Activated T-helper 17 cell treated with anti-CD3 and anti-CD28 coated beads, Interleukin-2, amount 50 U/mL, for 72 hours (primary cell): ENCODE results near the gene HSP90AA1. TPM values are rescaled to one million over a fixed set of nuclear protein-coding genes. Genes with fewer than 3 reads are reported as not detected.
A peak's percentile ranks its signal among the peaks of the same experiment; 100 is the strongest.
"Not testable (repeated sequence)": the region's sequence is repeated elsewhere in the genome, so short reads cannot be mapped to it uniquely, and the experiment has no call there.

Source experiments
- ATAC-seq: fragments of 150-1000 bp; cut with Tn5 transposase; replicated peaks from 2 replicates; pipeline ENCODE4 v1.10.0; 2021; ENCODE audit warnings: mild to moderate bottlenecking, moderate library complexity
- H3K27ac Mint-ChIP-seq: one replicate; pipeline ENCODE4 v1.8.0; 2022; ENCODE audit warnings: mixed read lengths
- H3K27me3 Mint-ChIP-seq: one replicate; pipeline ENCODE4 v1.8.0; 2022; ENCODE audit warnings: mixed read lengths
- H3K36me3 Mint-ChIP-seq: one replicate; pipeline ENCODE4 v1.8.0; 2022; ENCODE audit warnings: low read depth, mild to moderate bottlenecking, mixed read lengths
- H3K4me1 Mint-ChIP-seq: one replicate; pipeline ENCODE4 v1.8.0; 2022; ENCODE audit warnings: mixed read lengths
- H3K4me3 Mint-ChIP-seq: one replicate; pipeline ENCODE4 v1.8.0; 2022; ENCODE audit warnings: mild to moderate bottlenecking, mixed read lengths
- H3K9me3 Mint-ChIP-seq: one replicate; pipeline ENCODE4 v1.8.0; 2022; ENCODE audit warnings: mixed read lengths
- total RNA-seq, 2 donors: library from RNA; stranded (reverse); gene quantifications; one replicate each; pipeline ENCODE4 v1.2.3, GENCODE V29; 2022

HSP90AA1 gene
- total RNA-seq, 2 donors from 2014 or later: 639 to 1,352 TPM

DNA sequence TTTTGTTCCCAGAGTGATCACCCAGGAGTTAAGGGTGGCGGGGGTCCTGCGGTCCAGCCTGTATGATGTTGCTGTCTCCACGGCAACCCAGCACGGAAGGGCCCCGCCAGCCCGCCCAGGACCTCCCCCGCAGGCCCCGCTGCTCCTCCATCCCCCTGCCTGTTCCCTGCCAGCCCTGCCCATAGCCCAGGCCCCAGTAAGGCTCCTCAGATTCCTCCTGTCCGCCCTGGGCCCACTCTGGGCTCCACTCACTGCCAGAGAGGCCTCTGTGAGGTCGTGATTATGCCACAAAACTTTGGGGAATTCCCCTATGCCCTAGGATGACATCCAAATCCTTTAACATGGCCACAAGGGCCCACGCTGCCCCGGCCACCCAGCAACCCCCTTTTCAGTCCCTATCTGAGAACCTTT is 20.8 kb downstream of the HSP90AA1 start:
- H3K9me3 Mint-ChIP-seq: no peaks in the 10 kb centered on the region
- H3K36me3 Mint-ChIP-seq: no peaks in the 10 kb centered on the region
- peaks cover 4% of the 10 kb centered on the region for H3K4me1 Mint-ChIP-seq
- H3K27me3 Mint-ChIP-seq: no peaks in the 10 kb centered on the region
- ATAC-seq: peak; percentile 47
- peak overlapping the region; percentile 68 for H3K27ac Mint-ChIP-seq
- H3K4me3 Mint-ChIP-seq: no peak overlapping the region

DNA sequence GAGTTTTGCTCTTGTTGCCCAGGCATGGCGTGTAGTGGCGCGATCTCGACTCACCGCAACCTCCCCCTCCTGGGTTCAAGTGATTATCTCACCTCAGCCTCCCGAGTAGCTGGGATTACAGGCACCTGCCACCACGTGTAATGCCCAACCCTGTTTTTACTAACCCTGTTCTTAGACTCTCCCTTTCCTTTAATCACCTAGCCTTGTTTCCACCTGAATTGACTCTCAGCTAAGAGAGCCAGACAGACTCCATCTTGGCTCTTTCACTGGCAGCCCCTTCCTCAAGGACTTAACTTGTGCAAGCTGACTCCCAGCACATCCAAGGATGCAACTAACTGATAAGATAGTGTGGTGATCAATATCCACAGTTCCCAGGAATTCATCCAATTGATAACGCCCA is 22.3 kb downstream of the HSP90AA1 start:
- H3K4me1 Mint-ChIP-seq, H3K4me3 Mint-ChIP-seq, H3K27me3 Mint-ChIP-seq, H3K36me3 Mint-ChIP-seq, H3K9me3 Mint-ChIP-seq, H3K27ac Mint-ChIP-seq, ATAC-seq: not testable (repeated sequence)

DNA sequence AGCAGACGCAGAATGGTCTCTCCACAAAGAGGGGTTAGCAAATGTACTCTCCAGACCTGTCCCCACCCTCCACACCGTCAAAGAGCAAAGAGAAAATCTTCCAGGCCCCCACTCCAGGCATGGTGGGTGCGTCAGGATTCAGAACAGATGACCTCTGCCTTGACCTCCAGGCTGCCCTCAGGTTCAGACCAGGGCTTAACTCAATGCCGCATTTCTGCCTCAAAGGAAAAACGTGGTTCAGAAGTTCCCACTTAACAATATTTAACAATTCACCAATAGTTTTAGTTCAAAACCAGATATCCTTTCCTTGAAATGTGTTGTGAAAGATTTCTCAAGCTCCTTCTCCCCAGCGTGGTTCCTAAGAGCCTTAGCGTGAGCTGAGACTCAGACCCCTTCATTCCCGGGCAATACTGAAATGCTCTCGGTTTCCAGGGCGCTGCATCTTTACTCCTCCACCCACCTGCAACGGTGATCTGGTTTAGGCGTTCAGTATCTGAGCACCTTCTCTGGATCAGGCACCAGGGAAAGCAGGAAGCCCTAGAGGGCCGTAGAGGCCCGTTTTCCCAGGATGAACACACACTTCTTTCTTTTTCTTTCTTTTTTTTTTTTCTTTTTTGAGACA is 22.9 kb downstream of the HSP90AA1 start:
- H3K36me3 Mint-ChIP-seq: no peaks in the 10 kb centered on the region
- no peaks in the 10 kb centered on the region for H3K9me3 Mint-ChIP-seq
- no peak overlapping the region for H3K27ac Mint-ChIP-seq
- peaks cover 4% of the 10 kb centered on the region for H3K4me1 Mint-ChIP-seq
- no peak for ATAC-seq
- no peaks in the 10 kb centered on the region for H3K27me3 Mint-ChIP-seq
- no peak overlapping the region for H3K4me3 Mint-ChIP-seq

DNA sequence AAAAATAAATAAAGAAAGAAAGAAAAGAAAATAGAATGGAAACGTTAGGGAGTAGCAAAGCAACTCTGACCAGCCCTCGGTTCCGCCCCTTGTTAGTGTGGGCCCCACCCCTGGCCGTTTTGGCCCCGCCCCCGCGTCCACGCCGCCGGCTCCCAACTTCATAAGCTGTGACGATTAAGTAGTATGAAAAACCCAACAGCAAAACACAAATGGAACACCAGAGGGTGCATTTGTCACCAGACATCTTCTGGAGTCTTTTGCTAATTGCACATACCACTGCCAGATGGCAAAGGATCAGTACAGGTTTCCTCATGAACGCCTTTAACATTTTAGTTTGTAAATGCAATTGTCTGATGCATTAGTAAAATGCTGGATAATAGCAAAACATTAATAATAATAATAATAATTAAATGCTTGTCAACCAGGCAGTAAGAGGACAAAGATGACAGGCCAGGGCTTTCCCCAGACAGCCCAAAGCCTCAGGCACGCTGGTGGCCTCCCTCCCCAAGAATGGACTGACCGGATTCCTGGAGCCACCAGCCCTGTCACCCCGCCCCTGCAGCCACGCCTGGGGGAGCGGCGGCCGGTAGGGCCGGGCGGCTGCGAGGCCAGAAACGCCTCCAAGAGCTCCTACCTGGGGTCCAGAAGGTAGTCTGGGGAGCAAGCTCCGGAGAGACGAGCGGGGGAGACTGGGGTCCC is 23.6 kb downstream of the HSP90AA1 start:
- Mint-ChIP-seq H3K36me3 (no peaks in the 10 kb centered on the region), H3K4me3 (no peak overlapping the region), H3K4me1 (peaks cover 4% of the 10 kb centered on the region), H3K27ac (no peak overlapping the region), H3K9me3 (no peaks in the 10 kb centered on the region), H3K27me3 (no peaks in the 10 kb centered on the region)
- ATAC-seq: peak; percentile 86

DNA sequence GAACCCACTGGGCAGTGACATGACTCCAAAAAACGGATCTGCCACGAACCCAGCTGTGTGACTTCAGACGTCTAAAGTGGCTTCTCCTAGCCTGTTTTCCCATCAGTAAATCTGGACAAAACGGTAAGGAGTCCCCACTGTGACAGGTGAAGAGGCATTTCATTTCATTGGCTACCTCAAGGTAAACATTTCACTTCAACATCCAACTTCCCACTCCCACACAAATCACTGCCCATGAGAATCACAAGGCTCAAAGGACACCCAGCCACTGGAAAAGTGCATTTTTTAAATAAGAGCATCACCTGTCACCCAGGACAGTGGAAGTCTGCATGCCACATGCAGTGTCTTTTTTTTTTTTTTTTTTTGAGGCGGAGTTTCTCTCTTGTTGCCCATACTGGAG is 27.9 kb downstream of the HSP90AA1 start:
- ATAC-seq: no peak
- no peak overlapping the region for H3K4me3 Mint-ChIP-seq
- H3K27me3 Mint-ChIP-seq: no peaks in the 10 kb centered on the region
- no peaks in the 10 kb centered on the region for H3K9me3 Mint-ChIP-seq
- peaks cover 4% of the 10 kb centered on the region for H3K4me1 Mint-ChIP-seq
- peaks cover 5% of the 10 kb centered on the region for H3K36me3 Mint-ChIP-seq
- no peak overlapping the region for H3K27ac Mint-ChIP-seq

DNA sequence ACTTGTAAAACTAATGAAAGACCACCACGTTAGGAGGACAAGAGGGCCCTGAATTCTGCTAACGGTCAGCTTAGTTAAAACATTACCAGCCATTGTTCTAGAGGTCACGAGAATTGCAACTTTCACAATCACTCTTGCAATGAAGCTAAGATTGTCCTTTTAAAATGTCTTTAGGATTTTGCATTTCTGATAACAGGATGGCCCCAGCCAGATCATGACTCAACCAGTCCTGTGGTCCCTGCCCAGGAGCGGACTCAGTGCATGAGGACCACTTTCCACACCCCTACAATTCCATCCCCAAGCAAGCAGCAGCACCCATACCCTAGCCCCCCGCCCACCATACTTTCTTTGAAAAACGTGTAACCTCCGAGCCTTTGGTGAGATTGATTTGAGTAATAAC is 28.7 kb downstream of the HSP90AA1 start:
- ATAC-seq: no peak
- Mint-ChIP-seq H3K36me3 (peaks cover 6% of the 10 kb centered on the region), H3K4me3 (no peak overlapping the region), H3K27me3 (no peaks in the 10 kb centered on the region), H3K9me3 (no peaks in the 10 kb centered on the region), H3K4me1 (peaks cover 4% of the 10 kb centered on the region), H3K27ac (no peak overlapping the region)

DNA sequence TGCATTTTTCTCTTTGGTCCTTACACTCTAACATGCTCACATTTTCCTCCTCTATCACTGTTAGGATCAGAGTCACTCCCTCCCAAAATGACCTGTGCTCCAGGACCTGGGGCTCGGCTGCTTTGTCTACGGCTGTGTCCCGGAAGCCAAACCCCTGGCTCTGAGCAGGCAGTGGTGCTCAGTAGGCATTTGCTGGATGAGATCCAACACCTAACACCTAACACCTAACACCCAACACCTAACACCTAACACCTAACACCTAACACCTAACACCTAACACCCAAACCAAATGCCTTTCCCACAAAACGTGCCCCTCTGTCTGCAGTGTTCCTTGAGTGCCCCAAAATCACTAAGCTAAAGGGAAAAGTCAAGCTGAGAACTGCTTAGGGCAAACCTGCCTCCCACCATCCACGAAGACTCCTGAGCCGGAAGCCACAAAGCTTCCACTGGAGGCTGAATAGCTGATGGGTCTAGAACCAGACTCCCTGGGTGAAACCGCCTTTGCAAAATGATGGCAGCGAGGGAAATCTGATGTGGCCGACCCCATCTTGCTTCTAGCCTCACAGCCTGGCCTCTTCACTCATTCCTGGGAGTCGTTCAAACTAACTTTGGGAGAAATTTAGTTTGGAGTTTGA is 29.2 kb downstream of the HSP90AA1 start:
- Mint-ChIP-seq H3K36me3 (peaks cover 11% of the 10 kb centered on the region), H3K27me3 (no peaks in the 10 kb centered on the region), H3K4me1 (peaks cover 4% of the 10 kb centered on the region), H3K27ac (no peak overlapping the region), H3K9me3 (no peaks in the 10 kb centered on the region), H3K4me3 (no peak overlapping the region)
- ATAC-seq: no peak

DNA sequence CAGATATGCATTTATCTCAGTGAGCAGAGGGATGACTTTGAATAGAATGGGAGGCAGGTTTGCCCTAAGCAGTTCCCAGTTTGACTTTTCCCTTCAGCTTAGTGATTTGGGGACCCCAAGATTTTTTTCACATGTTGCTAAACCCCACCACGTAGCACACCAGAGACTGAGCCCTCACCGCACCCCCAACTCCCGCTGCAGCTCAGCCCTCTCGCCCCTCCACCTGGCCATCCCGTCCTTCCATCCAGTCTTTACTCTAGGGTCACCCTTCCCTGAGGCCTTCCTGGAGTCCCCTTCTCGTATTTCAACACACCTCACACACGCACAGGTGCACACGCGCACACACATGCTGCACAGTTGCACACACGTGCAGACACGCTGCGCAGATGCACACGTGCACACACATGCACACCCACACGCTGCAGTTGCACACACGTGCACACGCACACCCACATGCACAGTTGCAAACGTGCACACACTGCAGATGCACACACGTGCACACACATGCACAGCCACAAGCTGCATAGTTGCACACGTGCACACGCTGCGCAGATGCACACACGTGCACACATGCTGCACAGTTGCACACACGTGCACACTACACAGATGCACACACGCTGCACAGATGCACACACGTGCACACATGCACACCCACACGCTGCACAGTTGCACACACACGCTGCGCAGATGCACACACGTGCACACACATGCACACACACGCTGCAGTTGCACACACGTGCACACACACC is 30.0 kb downstream of the HSP90AA1 start:
- no peaks in the 10 kb centered on the region for H3K27me3 Mint-ChIP-seq
- no peak overlapping the region for H3K4me3 Mint-ChIP-seq
- peaks cover 19% of the 10 kb centered on the region for H3K36me3 Mint-ChIP-seq
- no peak overlapping the region for H3K27ac Mint-ChIP-seq
- peaks cover 4% of the 10 kb centered on the region for H3K4me1 Mint-ChIP-seq
- ATAC-seq: no peak
- H3K9me3 Mint-ChIP-seq: no peaks in the 10 kb centered on the region

DNA sequence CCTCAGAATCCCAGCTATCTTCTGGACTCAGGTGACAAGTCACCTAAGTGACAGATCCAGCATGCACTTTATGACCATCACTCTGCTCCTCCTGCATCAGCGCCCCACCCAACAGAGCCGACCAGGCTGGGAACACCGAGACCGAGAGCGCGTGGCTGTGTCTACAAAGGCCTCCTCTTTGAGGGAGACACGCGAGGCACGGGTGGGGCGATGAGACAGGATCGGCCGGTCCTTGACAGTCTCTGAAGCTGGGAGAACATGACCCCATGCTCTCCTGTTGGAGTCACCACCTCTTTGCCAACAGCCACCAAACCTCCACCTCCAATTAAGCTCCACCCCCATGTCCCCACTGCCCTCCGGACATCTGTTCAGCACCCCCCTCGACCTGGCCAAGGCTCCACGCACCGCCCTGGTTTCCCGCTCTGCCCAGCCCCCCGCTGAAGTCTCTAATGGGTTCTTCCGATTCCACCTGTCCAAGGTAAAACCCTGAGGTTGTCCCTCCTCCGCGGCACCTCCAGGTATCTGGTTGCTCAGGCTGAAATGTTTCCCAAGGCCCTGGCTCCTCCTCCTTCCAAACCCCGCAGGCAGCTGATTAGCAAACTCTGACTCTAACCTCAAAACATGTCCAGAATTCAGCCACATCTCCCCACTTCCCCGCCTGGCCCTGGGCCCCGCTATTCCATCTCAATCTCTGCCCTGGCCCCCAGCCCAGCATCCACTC is 31.5 kb downstream of the HSP90AA1 start:
- no peak for ATAC-seq
- peak overlapping the region; percentile 24 for H3K27ac Mint-ChIP-seq
- H3K27me3 Mint-ChIP-seq: no peaks in the 10 kb centered on the region
- no peaks in the 10 kb centered on the region for H3K9me3 Mint-ChIP-seq
- H3K4me1 Mint-ChIP-seq: peaks cover 4% of the 10 kb centered on the region
- peaks cover 31% of the 10 kb centered on the region for H3K36me3 Mint-ChIP-seq
- no peak overlapping the region for H3K4me3 Mint-ChIP-seq

DNA sequence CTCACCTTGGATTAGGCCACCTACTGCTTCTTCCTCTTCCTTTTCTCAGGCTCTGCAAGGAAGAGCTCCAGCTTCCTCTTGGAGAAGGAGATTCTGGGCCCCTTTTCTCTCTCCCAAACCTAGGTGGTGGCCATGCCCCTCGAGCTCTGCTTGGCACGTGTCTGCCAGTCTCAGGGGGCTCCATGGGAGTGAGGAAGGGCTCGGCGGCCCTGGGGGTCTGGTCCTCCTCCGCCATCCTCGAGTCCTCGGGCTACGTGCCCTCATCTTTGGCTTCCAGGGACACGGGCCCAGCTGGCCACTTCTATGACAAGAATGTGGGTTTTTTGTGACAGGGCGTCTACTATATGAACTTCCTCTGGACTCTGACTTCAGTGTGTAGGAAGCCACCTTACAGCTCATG is 34.3 kb downstream of the HSP90AA1 start:
- H3K4me1 Mint-ChIP-seq: peaks cover 3% of the 10 kb centered on the region
- H3K27ac Mint-ChIP-seq: no peak overlapping the region
- no peak for ATAC-seq
- H3K27me3 Mint-ChIP-seq: no peaks in the 10 kb centered on the region
- no peak overlapping the region for H3K4me3 Mint-ChIP-seq
- H3K36me3 Mint-ChIP-seq: peaks cover 59% of the 10 kb centered on the region
- no peaks in the 10 kb centered on the region for H3K9me3 Mint-ChIP-seq

DNA sequence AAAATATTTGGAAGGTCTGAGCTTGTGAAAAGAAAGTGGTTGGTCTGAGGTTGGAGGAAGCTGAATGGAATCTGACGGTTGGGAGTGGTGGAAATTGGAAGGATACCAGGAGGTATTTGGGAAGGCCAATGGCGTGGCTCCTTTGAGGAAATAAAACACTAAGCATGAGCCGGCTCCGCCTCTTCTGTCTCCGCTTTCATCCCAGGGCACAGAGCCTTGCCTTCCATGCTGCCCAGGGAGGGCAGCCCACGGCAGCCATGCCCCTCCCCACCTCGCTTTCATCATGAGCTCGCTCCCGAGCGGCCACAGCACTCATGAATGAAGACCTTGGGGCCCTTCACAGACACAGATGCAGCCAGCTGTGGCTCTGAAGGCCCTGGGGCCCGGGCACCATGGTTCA is 36.2 kb downstream of the HSP90AA1 start:
- H3K9me3 Mint-ChIP-seq: no peaks in the 10 kb centered on the region
- H3K27me3 Mint-ChIP-seq: no peaks in the 10 kb centered on the region
- H3K4me3 Mint-ChIP-seq: no peak overlapping the region
- no peak overlapping the region for H3K27ac Mint-ChIP-seq
- peaks cover 78% of the 10 kb centered on the region for H3K36me3 Mint-ChIP-seq
- H3K4me1 Mint-ChIP-seq: no peaks in the 10 kb centered on the region
- ATAC-seq: no peak

DNA sequence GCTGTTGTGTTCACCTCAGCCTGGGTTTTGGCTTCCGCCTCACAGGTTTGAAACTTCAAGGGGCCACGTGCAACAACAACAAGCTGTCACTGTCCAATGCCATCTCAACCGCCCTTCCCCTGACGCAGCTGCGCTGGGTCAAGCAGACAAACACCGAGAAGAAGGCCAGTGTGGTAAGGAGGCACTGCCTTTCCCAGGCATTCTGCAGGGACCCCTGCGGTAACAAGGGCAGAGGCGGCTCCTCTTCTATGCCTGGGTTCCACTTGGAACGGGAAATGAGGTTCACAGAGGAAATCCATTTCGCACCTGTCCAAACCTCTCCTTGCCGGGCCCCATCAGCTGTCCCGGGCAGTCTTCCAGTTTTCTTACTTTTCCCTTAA is 36.8 kb downstream of the HSP90AA1 start:
- H3K27me3 Mint-ChIP-seq: no peaks in the 10 kb centered on the region
- ATAC-seq: no peak
- H3K27ac Mint-ChIP-seq: no peak overlapping the region
- no peaks in the 10 kb centered on the region for H3K4me1 Mint-ChIP-seq
- no peak overlapping the region for H3K4me3 Mint-ChIP-seq
- peaks cover 81% of the 10 kb centered on the region for H3K36me3 Mint-ChIP-seq
- H3K9me3 Mint-ChIP-seq: no peaks in the 10 kb centered on the region

DNA sequence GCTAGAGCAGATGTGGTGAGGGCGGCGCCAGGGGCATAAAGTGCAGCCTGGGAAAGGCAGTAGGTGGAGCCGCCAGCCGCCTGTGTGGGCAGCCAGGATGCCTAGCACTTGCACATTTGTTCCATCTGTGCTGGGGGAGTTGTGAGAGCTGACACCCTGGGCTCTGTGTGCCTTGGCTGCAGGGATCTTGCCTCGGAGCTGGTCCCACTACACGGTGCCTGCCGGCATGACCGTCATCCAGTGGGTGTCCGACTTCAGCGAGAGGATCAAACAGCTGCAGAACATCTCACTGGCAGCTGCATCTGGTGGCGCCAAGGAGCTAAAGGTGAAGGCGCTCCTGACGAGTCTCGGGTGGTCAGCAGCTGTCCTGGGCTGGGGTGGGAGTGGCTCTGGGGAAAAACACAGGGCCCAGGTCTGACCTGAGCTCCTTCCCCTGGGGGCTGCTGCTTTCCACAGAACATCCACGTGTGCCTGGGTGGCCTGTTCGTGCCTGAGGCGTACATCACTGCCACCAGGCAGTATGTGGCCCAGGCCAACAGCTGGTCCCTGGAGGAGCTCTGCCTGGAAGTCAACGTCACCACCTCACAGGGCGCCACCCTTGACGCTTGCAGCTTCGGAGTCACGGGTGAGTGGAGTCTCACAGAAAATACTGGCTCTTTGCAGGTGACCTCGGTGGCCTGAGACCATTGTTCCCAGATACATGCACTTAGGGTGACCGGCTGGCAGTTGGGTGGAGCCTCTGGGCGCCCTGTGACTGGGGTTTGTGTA is 37.4 kb downstream of the HSP90AA1 start:
- Mint-ChIP-seq H3K36me3 (peaks cover 85% of the 10 kb centered on the region), H3K27ac (no peak overlapping the region), H3K4me1 (no peaks in the 10 kb centered on the region), H3K27me3 (no peaks in the 10 kb centered on the region), H3K9me3 (no peaks in the 10 kb centered on the region), H3K4me3 (no peak overlapping the region)
- no peak for ATAC-seq
